Measurements from ENCODE around the gene ATP8A2.

- TF ChIP-seq, protein P1, sequence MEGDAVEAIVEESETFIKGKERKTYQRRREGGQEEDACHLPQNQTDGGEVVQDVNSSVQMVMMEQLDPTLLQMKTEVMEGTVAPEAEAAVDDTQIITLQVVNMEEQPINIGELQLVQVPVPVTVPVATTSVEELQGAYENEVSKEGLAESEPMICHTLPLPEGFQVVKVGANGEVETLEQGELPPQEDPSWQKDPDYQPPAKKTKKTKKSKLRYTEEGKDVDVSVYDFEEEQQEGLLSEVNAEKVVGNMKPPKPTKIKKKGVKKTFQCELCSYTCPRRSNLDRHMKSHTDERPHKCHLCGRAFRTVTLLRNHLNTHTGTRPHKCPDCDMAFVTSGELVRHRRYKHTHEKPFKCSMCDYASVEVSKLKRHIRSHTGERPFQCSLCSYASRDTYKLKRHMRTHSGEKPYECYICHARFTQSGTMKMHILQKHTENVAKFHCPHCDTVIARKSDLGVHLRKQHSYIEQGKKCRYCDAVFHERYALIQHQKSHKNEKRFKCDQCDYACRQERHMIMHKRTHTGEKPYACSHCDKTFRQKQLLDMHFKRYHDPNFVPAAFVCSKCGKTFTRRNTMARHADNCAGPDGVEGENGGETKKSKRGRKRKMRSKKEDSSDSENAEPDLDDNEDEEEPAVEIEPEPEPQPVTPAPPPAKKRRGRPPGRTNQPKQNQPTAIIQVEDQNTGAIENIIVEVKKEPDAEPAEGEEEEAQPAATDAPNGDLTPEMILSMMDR (IDR thresholded peaks at IDR 0.05): no peak
- no peak for TF ChIP-seq POLR2A (IDR thresholded peaks at IDR 0.05)
These were observed 327.8 kb downstream of the ATP8A2 start for GRCh38 chr13:25699600-25699999.

Measured in right lobe of liver (tissue), 4 donors.